Measurements from ENCODE around the gene GPA33.

DNA sequence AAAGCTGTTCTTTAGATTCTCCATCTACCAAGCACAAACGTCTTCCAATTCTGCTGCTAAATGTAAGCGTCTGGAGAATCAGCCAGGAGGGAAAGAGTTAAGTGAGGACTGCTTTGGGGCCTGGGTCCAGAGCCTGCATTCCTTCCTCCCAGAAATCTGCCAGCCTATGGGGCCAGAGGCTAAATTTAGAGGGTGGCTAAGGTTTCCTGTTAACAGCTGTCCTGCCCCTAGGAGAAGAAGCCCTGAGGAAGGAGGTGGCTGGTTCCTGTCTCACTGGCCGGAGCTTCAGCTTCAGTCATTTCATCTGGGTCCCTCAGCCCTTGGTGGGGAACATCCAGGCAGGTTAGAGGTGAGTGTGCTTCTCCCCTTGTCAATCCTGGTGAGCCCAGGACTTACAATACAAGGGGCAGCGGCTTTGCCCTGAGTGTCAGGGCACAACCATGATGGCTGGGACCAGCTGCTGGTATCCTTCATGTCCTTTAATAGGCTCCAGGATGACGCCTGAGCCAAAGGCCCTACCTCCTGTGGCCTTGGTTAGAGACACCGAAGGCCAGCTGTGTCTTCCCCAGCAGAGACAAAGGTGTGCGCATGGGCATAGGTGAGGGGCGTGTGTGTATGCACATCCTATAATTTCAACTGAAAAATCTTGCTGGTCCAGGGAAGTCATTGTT, 3.8 kb upstream of the GPA33 start, which contains the start of gene STYXL2:
- TF ChIP-seq CTCF (IDR thresholded peaks at IDR 0.05 in 8 of 11, conservative IDR thresholded peaks at IDR 0.05 in 3 of 11) (no peak), POLR2A (IDR thresholded peaks at IDR 0.05) (no peak), POLR2AphosphoS5 (IDR thresholded peaks at IDR 0.05) (no peak)
